ENCODE data around the gene APEX2.
A peak's percentile ranks its signal among the peaks of the same experiment; 100 is the strongest.
"Not testable (repeated sequence)": the region's sequence is repeated elsewhere in the genome, so short reads cannot be mapped to it uniquely, and the experiment has no call there.

APEX2 gene

GRCh38 chrX:54999717-55000598, at the start of gene APEX2:
APEX2 (plus strand) TSS chrX:55000363; CDS start chrX:55000423, 60 bp downstream.
- DNase-seq (ENCODE audit: low read depth): peak; percentile 65

GRCh38 chrX:54950730-54951375, 49.3 kb upstream of the APEX2 start:
- no peak for DNase-seq (ENCODE audit: low read depth)

GRCh38 chrX:54961750-54962149, 38.4 kb upstream of the APEX2 start:
- DNase-seq (ENCODE audit: low read depth): no peak

GRCh38 chrX:54964766-54965497, 35.2 kb upstream of the APEX2 start:
- DNase-seq (ENCODE audit: low read depth): no peak

GRCh38 chrX:54977387-54977786, 22.8 kb upstream of the APEX2 start:
- no peak for DNase-seq (ENCODE audit: low read depth)

- no peak for DNase-seq (ENCODE audit: low read depth)
Measured at GRCh38 chrX:54978448-54978847, 21.7 kb upstream of the APEX2 start.

GRCh38 chrX:54979432-54979831, 20.7 kb upstream of the APEX2 start:
- no peak for DNase-seq (ENCODE audit: low read depth)

GRCh38 chrX:54980334-54980733, 19.8 kb upstream of the APEX2 start:
- no peak for DNase-seq (ENCODE audit: low read depth)

- not testable (repeated sequence) for DNase-seq (ENCODE audit: low read depth)
Measured at GRCh38 chrX:54983306-54983705, 16.9 kb upstream of the APEX2 start.

GRCh38 chrX:54991706-54992105, 8.5 kb upstream of the APEX2 start:
- DNase-seq (ENCODE audit: low read depth): no peak

GRCh38 chrX:54992911-54993622, 7.1 kb upstream of the APEX2 start:
- no peak for DNase-seq (ENCODE audit: low read depth)

- no peak for DNase-seq (ENCODE audit: low read depth)
Measured at GRCh38 chrX:54994099-54994498, 6.1 kb upstream of the APEX2 start, which contains the start of gene PFKFB1. PFKFB1 (minus strand) TSS chrX:54994188; CDS start chrX:54994007, 181 bp downstream.

GRCh38 chrX:54994668-54995351, 5.4 kb upstream of the APEX2 start:
- no peak for DNase-seq (ENCODE audit: low read depth)

- no peak for DNase-seq (ENCODE audit: low read depth)
Measured at GRCh38 chrX:54995621-54996020, 4.5 kb upstream of the APEX2 start.

GRCh38 chrX:55004231-55004630, 4.1 kb downstream of the APEX2 start:
- DNase-seq (ENCODE audit: low read depth): no peak

- DNase-seq (ENCODE audit: low read depth): no peak
Measured at GRCh38 chrX:55005256-55005655, 5.1 kb downstream of the APEX2 start.

- no peak for DNase-seq (ENCODE audit: low read depth)
Measured at GRCh38 chrX:55006827-55007621, 6.9 kb downstream of the APEX2 start.

GRCh38 chrX:55007656-55008055, 7.5 kb downstream of the APEX2 start:
- no peak for DNase-seq (ENCODE audit: low read depth)

GRCh38 chrX:55008571-55009358, 8.6 kb downstream of the APEX2 start:
- no peak for DNase-seq (ENCODE audit: low read depth)

- DNase-seq (ENCODE audit: low read depth): no peak
Measured at GRCh38 chrX:55011294-55011693, 11.1 kb downstream of the APEX2 start.

All from stimulated activated CD8-positive, alpha-beta memory T cell treated with anti-CD3 and anti-CD28 coated beads, Interleukin-7, amount 100 ng/mL, for 24 hours (primary cell).